ENCODE data around the gene FGD5. TPM values are rescaled to one million over a fixed set of nuclear protein-coding genes. Genes with fewer than 3 reads are reported as not detected.

Gene FGD5
- total and polyA plus RNA-seq, 3 donors from 2014 or later: 14.4 to 17.8 (median 15.6) TPM

DNA sequence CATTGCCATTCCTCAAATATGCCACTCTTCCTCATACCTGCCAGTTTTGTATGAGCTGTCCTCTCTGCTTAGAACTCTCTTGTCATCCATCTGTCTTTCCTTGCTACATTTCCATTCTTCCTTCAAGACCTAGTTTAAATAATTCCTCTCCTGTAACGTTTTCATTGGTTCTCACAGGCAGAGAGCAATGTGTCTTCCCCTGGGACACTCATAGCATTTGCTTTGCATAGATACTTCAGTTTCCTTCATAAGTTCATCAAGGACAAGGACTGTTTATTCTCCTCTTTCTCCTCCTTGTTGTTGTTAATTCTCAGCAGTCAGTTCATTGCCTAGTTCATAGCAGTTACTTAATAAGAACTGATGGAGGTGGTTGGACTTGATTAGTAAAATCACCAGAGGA, 139.2 kb downstream of the FGD5 start:
- Histone ChIP-seq H3K27ac (no peak overlapping the region), H3K9me3 (no peaks in the 10 kb centered on the region), H3K36me3 (ENCODE audit: low read depth, missing control alignments) (no peaks in the 10 kb centered on the region), H3K4me1 (peaks cover 5% of the 10 kb centered on the region), H3K27me3 (no peaks in the 10 kb centered on the region), H3K4me3 (no peak overlapping the region)
- intact Hi-C loops (cut with DNase I; ENCODE audit: low total_unique reads): no loop called here
- WGBS, 2 donors: 15 to 24% methylated on average over 1 of the region's 1 CpG
- no peak for TF ChIP-seq POLR2A (IDR thresholded peaks at IDR 0.05)
- TF ChIP-seq, protein P1, sequence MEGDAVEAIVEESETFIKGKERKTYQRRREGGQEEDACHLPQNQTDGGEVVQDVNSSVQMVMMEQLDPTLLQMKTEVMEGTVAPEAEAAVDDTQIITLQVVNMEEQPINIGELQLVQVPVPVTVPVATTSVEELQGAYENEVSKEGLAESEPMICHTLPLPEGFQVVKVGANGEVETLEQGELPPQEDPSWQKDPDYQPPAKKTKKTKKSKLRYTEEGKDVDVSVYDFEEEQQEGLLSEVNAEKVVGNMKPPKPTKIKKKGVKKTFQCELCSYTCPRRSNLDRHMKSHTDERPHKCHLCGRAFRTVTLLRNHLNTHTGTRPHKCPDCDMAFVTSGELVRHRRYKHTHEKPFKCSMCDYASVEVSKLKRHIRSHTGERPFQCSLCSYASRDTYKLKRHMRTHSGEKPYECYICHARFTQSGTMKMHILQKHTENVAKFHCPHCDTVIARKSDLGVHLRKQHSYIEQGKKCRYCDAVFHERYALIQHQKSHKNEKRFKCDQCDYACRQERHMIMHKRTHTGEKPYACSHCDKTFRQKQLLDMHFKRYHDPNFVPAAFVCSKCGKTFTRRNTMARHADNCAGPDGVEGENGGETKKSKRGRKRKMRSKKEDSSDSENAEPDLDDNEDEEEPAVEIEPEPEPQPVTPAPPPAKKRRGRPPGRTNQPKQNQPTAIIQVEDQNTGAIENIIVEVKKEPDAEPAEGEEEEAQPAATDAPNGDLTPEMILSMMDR (IDR thresholded peaks at IDR 0.05): no peak
- no peak for DNase-seq

DNA sequence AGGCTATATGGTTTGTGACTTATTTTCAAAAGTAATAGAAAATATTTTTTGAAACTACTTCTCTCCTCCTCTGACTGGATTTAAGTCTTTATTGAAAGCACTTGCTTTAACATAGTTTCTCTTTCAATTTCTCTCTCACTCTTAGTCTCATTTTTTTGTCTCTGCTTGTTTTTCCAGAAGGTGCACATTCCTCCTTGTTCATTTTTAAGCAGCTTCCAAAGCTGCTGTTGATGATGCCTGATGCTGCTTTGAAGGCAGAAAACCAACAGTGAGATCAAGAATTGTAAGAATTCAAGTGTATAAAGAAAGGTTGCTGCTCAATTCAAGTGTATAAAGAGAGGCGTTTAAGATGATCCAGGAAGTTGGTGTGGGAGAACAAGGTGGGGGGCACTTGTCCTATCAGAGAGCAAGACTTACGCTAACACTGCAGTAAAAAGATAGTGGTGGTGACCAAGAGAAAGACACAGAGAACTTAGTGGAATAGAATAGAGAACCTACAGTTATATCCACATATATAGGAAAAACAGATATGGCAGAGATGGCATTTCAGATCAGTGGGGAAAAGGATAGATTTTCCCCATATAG, 140.7 kb downstream of the FGD5 start:
- 43 to 62% methylated on average over 2 of the region's 2 CpGs for WGBS, 2 donors
- Histone ChIP-seq H3K4me3 (no peak overlapping the region), H3K4me1 (peaks cover 5% of the 10 kb centered on the region), H3K27ac (no peak overlapping the region), H3K27me3 (no peaks in the 10 kb centered on the region), H3K9me3 (no peaks in the 10 kb centered on the region), H3K36me3 (ENCODE audit: low read depth, missing control alignments) (no peaks in the 10 kb centered on the region)
- no peak for TF ChIP-seq POLR2A (IDR thresholded peaks at IDR 0.05)
- TF ChIP-seq, protein P1 (IDR thresholded peaks at IDR 0.05): no peak
- DNase-seq: no peak
- intact Hi-C loops (cut with DNase I; ENCODE audit: low total_unique reads): no loop called here

DNA sequence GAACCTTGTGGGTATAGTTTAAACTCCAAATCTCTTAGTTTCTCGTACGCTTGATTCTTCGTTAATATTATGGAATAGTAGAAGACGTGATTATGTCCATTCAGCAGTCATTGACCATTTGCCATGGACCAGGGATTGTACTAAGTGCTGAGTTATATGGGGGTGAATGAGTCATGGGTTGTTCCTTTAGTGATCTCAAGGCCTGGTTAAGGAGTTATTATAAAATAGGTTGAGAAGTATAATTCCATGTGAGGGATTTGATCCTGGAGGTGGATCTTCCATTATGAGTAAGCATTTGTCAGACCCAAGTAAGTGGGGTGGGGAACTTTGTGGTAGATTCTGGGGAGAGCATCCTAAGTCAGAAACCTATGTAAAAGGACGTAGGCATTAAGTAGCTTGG, 144.0 kb downstream of the FGD5 start:
- Histone ChIP-seq H3K27ac (no peak overlapping the region), H3K27me3 (no peaks in the 10 kb centered on the region), H3K4me3 (no peak overlapping the region), H3K4me1 (peaks cover 5% of the 10 kb centered on the region), H3K36me3 (ENCODE audit: low read depth, missing control alignments) (no peaks in the 10 kb centered on the region), H3K9me3 (no peaks in the 10 kb centered on the region)
- intact Hi-C loops (cut with DNase I; ENCODE audit: low total_unique reads): no loop called here
- 91 to 95% methylated on average over 5 of the region's 5 CpGs for WGBS, 2 donors
- no peak for DNase-seq
- no peak for TF ChIP-seq POLR2A (IDR thresholded peaks at IDR 0.05)
- TF ChIP-seq, protein P1 (IDR thresholded peaks at IDR 0.05): no peak

DNA sequence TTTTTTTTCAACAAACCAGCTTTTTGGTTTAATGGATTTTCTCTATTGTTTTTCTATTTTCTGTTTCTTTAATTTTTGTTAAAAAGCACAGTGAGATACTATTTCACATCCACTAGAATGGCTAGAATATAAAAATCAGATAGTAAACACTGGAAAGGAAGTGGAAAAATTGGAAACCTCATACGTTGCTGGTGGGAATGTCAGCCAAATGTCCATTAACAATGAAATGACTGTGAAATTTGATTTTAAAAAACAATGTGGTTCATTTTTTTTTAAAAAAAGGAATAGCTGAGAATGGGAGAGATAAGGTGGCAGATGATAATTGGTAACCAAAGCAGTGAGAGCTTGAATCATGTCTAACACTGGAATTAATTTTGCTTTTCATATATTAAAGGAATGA, 148.5 kb downstream of the FGD5 start:
- no peak for TF ChIP-seq POLR2A (IDR thresholded peaks at IDR 0.05)
- TF ChIP-seq, protein P1 (IDR thresholded peaks at IDR 0.05): no peak
- H3K27me3 ChIP-seq: no peaks in the 10 kb centered on the region
- WGBS, 2 donors: 51 to 68% methylated on average over 1 of the region's 1 CpG
- no peaks in the 10 kb centered on the region for H3K36me3 ChIP-seq (ENCODE audit: low read depth, missing control alignments)
- no peaks in the 10 kb centered on the region for H3K9me3 ChIP-seq
- H3K4me1 ChIP-seq: no peaks in the 10 kb centered on the region
- no peak overlapping the region for H3K4me3 ChIP-seq
- intact Hi-C loops (cut with DNase I; ENCODE audit: low total_unique reads): no loop called here
- H3K27ac ChIP-seq: no peak overlapping the region
- DNase-seq: no peak

DNA sequence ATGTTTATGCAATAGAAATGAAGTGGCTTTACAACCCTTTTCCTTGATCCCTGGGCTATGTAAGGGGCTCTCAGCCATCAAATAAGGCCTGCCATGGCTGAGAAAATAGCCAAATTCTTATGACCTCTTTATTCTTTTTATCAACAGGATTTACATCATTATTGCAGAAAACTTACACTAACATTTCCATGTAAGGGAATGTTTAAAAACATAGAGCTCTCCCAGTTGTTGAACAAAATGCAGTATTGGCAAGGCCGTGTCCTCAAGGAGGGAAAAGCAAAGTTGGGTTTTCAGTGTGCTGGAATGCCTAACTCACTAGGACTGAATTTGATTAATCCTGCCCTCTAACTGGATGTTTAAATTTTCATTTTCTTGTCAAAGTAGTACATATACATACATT, 150.9 kb downstream of the FGD5 start:
- no peak for DNase-seq
- no peaks in the 10 kb centered on the region for H3K27me3 ChIP-seq
- no peaks in the 10 kb centered on the region for H3K9me3 ChIP-seq
- no peaks in the 10 kb centered on the region for H3K36me3 ChIP-seq (ENCODE audit: low read depth, missing control alignments)
- intact Hi-C loops (cut with DNase I; ENCODE audit: low total_unique reads): no loop called here
- no peak overlapping the region for H3K27ac ChIP-seq
- 87 to 91% methylated on average over 1 of the region's 1 CpG for WGBS, 2 donors
- TF ChIP-seq, protein P1 (IDR thresholded peaks at IDR 0.05): no peak
- TF ChIP-seq POLR2A (IDR thresholded peaks at IDR 0.05): no peak
- H3K4me3 ChIP-seq: no peak overlapping the region
- H3K4me1 ChIP-seq: no peaks in the 10 kb centered on the region
